HepG2 (cell line): ENCODE results near the gene ABCD4. TPM values are rescaled to one million over a fixed set of nuclear protein-coding genes. Genes with fewer than 3 reads are reported as not detected.

Experiments
- ATAC-seq: fragments of 200-7000 bp; cut with Tn5 transposase; 3 replicates; pipeline ENCODE4 v1.9.1; 2020; ENCODE audit warnings: mild to moderate bottlenecking, moderate library complexity
- BruUV-seq: library from RNA; stranded (reverse); fragments of 400-500 nt; replicated peaks from 2 replicates; lab custom pipeline; 2021; lab: Mats Ljungman, UMichigan
- CTCF ChIA-PET: fragments of 300-600 bp; formaldehyde crosslinking; extraction: SDS; loops from one replicate; lab custom pipeline; 2021; ENCODE audit warnings: low total read pairs, inconsistent platforms, low intra/inter-chr PET ratio; lab: Yijun Ruan, JAX
- POLR2A ChIA-PET: fragments of 350-600 bp; sonication (Branson Sonifier 250); formaldehyde crosslinking; loops from one replicate; lab custom pipeline; 2020; ENCODE audit warnings: antibody characterized with exemption, inconsistent platforms; lab: Yijun Ruan, JAX
- DNase-seq: peaks from one replicate; pipeline ENCODE4 v3.0.0-alpha.2; 2015; ENCODE audit warnings: low spot score
- FAIRE-seq: peaks from 3 replicates; lab custom pipeline; 2011; peaks lifted over from hg19 to GRCh38; lab: Jason Lieb, UNC
- H2AFZ ChIP-seq: one replicate; pipeline ENCODE4 v1.6.1; 2011; ENCODE audit warnings: low read length, inconsistent platforms
- H3K27ac ChIP-seq: fragments of 300-600 bp; 3 replicates; pipeline ENCODE4 v1.8.0; 2011; ENCODE audit warnings: mixed run types, mild to moderate bottlenecking, mixed read lengths, low read length, inconsistent platforms; ENCODE audit not compliant: insufficient read depth; ENCODE audit errors: extremely low read length
- H3K27me3 ChIP-seq, 2 experiments: fragments of 200-600 bp in 1 of 2; 2 replicates in 1 of 2; 3 replicates in 1 of 2; pipeline versions ENCODE4 v1.6.0 to v1.8.0; 2011; ENCODE audit warnings: low read length in 2 of 2, mild to moderate bottlenecking in 2 of 2, moderate library complexity in 2 of 2, inconsistent platforms in 1 of 2; ENCODE audit not compliant: insufficient read depth in 2 of 2, control insufficient read depth in 1 of 2
- H3K36me3 ChIP-seq, 2 experiments: fragments of 200-600 bp in 1 of 2; replicated peaks in 1 of 2; 2 replicates in 1 of 2; 3 replicates in 1 of 2; pipeline versions ENCODE4 v1.5.1 to v1.8.0; 2011; ENCODE audit warnings: low read length in 2 of 2, inconsistent platforms in 1 of 2; ENCODE audit not compliant: insufficient read depth in 2 of 2, control insufficient read depth in 1 of 2
- H3K4me1 ChIP-seq: 2 replicates; pipeline ENCODE4 v1.5.1; 2012; ENCODE audit warnings: low read length, inconsistent platforms; ENCODE audit not compliant: insufficient read depth
- H3K4me2 ChIP-seq: 2 replicates; pipeline ENCODE4 v1.6.0; 2011; ENCODE audit warnings: low read depth, low read length, inconsistent platforms
- H3K4me3 ChIP-seq, 3 experiments: fragments of 200-600 bp in 1 of 3; sonication (generic), shearing (Covaris generic) in 1 of 3; replicated peaks in 1 of 3; 2 replicates each; pipeline ENCODE4 v1.5.1; 2011 to 2016; ENCODE audit warnings: low read length in 3 of 3, inconsistent platforms in 2 of 3, low read depth in 2 of 3, mild to moderate bottlenecking in 2 of 3, control low read depth in 1 of 3, mixed read lengths in 1 of 3; ENCODE audit not compliant: insufficient read depth in 1 of 3
- H3K79me2 ChIP-seq: one replicate; pipeline ENCODE4 v1.6.1; 2011; ENCODE audit warnings: low read length, inconsistent platforms; ENCODE audit not compliant: insufficient read depth
- H3K9ac ChIP-seq: 2 replicates; pipeline ENCODE4 v1.6.0; 2011; ENCODE audit warnings: mild to moderate bottlenecking, low read depth, low read length, inconsistent platforms; ENCODE audit not compliant: insufficient read depth
- H3K9me3 ChIP-seq: 2 replicates; pipeline ENCODE4 v1.5.1; 2012; ENCODE audit warnings: mild to moderate bottlenecking, low read length
- H4K20me1 ChIP-seq: 2 replicates; pipeline ENCODE4 v1.6.0; 2011; ENCODE audit warnings: inconsistent platforms, mild to moderate bottlenecking, low read length, moderate library complexity; ENCODE audit not compliant: insufficient read depth
- ARID4A ChIP-seq: sonication (generic); formaldehyde crosslinking; IDR thresholded peaks from 2 replicates; pipeline ENCODE4 v1.5.0; 2020; ENCODE audit warnings: mild to moderate bottlenecking, missing genetic modification reagents, borderline replicate concordance
- ASH2L ChIP-seq: fragments of 300-600, 200-600 bp; sonication (generic); IDR thresholded peaks from 2 replicates; pipeline ENCODE4 v1.7.0; 2017; ENCODE audit warnings: low read depth, mild to moderate bottlenecking, moderate library complexity, mixed read lengths, low read length; ENCODE audit not compliant: insufficient read length
- DNMT3B ChIP-seq: conservative IDR thresholded peaks from 2 replicates; pipeline ENCODE4 v1.6.1; 2016; ENCODE audit warnings: missing biosample characterization, control low read depth
- FUBP1 ChIP-seq: sonication (generic); formaldehyde crosslinking; IDR thresholded peaks from 2 replicates; pipeline ENCODE4 v1.5.1; 2020; ENCODE audit warnings: missing genetic modification reagents, mild to moderate bottlenecking, borderline replicate concordance
- GATA4 ChIP-seq: sonication (generic); IDR thresholded peaks from 2 replicates; pipeline ENCODE4 v1.6.1; 2016; ENCODE audit warnings: antibody characterized with exemption, low read depth, borderline replicate concordance
- MED13 ChIP-seq: sonication (generic); formaldehyde crosslinking; IDR thresholded peaks from 2 replicates; pipeline ENCODE4 v1.5.0; 2020; ENCODE audit warnings: missing genetic modification reagents
- RFX1 ChIP-seq: fragments of 450-650 bp; IDR thresholded peaks from 2 replicates; pipeline ENCODE4 v1.6.1; 2017
- RFX5 ChIP-seq: IDR thresholded peaks from 2 replicates; pipeline ENCODE4 v1.6.1; 2011; ENCODE audit warnings: low read depth, low read length, improper control_type of control experiment
- SMC3 ChIP-seq: IDR thresholded peaks from 2 replicates; pipeline ENCODE4 v1.6.1; 2011; ENCODE audit warnings: low read length, improper control_type of control experiment
- SP140L ChIP-seq: sonication (generic); formaldehyde crosslinking; IDR thresholded peaks from 2 replicates; pipeline ENCODE4 v1.4.0; 2020; ENCODE audit warnings: missing genetic modification reagents, borderline replicate concordance
- STAG1 ChIP-seq: sonication (generic); formaldehyde crosslinking; IDR thresholded peaks from 2 replicates; pipeline ENCODE4 v1.4.0; 2020; ENCODE audit warnings: missing genetic modification reagents
- TMF1 ChIP-seq: sonication (generic); formaldehyde crosslinking; IDR thresholded peaks from 2 replicates; pipeline ENCODE4 v1.8.1; 2022; ENCODE audit warnings: low read depth, missing genetic modification reagents
- ZNF597 ChIP-seq: sonication (generic); formaldehyde crosslinking; IDR thresholded peaks from 2 replicates; pipeline ENCODE4 v1.5.0; 2020; ENCODE audit warnings: missing genetic modification reagents
- ZNF713 ChIP-seq: sonication (generic); formaldehyde crosslinking; IDR thresholded peaks from 2 replicates; pipeline ENCODE4 v1.4.0; 2020; ENCODE audit warnings: mild to moderate bottlenecking, missing genetic modification reagents
- WGBS: methylation state at CpG from one replicate; pipeline ENCODE4 v1.1.6; 2017; ENCODE audit warnings: low lambda C conversion rate; 5-methylcytosine and 5-hydroxymethylcytosine counted together
- in situ Hi-C: cut with HindIII; loops from 2 replicates; pipeline ENCODE4 v1.10.0; 2017; ENCODE audit warnings: low pct_unique_long_range_greater_than_20kb; ENCODE audit not compliant: extremely low pct_ligation_motif_present
- intact Hi-C: fragments of 100-400 bp; cut with micrococcal nuclease; formaldehyde crosslinking; loops from one replicate; pipeline ENCODE4 v1.10.0; 2022; ENCODE audit not compliant: unreplicated experiment
- polyA plus RNA-seq, 8 experiments: library from polyadenylated mRNA; depleted of rRNA in 3 of 8; stranded (reverse) in 7 of 8; unstranded in 1 of 8; fragments of >200 nt; fragmentation: Illumina TruSeq in 4 of 8; extraction: Trizol in 4 of 8; gene quantifications; 2 replicates each; pipeline versions ENCODE4 v1.2.1 to v1.2.3, GENCODE V29; 2011 to 2016; ENCODE audit warnings: low read depth in 4 of 8, missing spikeins in 1 of 8, mixed read lengths in 1 of 8; ENCODE audit not compliant: insufficient read depth in 1 of 8
- total RNA-seq, 5 experiments: library from RNA; depleted of rRNA; stranded (reverse); fragments of >200 nt; fragmentation: Illumina TruSeq; extraction: Trizol; gene quantifications; 2 replicates each; pipeline ENCODE4 v1.2.3, GENCODE V29; 2016; ENCODE audit warnings: low read depth in 1 of 5
- TF ChIP-seq, protein P1 (sequence below): sonication (generic); formaldehyde crosslinking; IDR thresholded peaks from 2 replicates; pipeline ENCODE4 v1.4.0; 2020; ENCODE audit warnings: mild to moderate bottlenecking, missing genetic modification reagents

ABCD4 gene
- total and polyA plus RNA-seq, 2 of the 13 experiments (the other 11 are each of a cell fraction or from before 2014, with no cell fraction given): 47.5 to 50.5 TPM

- no peaks in the 10 kb centered on the region for H3K79me2 ChIP-seq
- no peak overlapping the region for H3K4me2 ChIP-seq
- H3K27me3 ChIP-seq: peaks cover 0 to 4% of the 10 kb centered on the region in 2 experiments; a peak in 1 of 5 replicates
- H3K9ac ChIP-seq: no peak overlapping the region
- CTCF ChIA-PET: no interaction called here
- intact Hi-C loops: no loop called here
- H3K4me3 ChIP-seq: no peak overlapping the region
- FAIRE-seq (peak; percentile 12), DNase-seq (peak; percentile 9), ATAC-seq (no peak)
- in situ Hi-C loops: no loop called here
- H3K9me3 ChIP-seq: no peaks in the 10 kb centered on the region
- POLR2A ChIA-PET: no interaction called here
- no peak overlapping the region for H3K27ac ChIP-seq
- H3K4me1 ChIP-seq: peaks cover 13% of the 10 kb centered on the region
- WGBS: 34% methylated on average over 3 of the region's 3 CpGs
- no peak overlapping the region for H2AFZ ChIP-seq
- no peaks in the 10 kb centered on the region for H4K20me1 ChIP-seq
- no TSS peak for BruUV-seq
- H3K36me3 ChIP-seq: no peaks in the 10 kb centered on the region
- TF ChIP-seq GATA4: no peak
- no peak for TF ChIP-seq TMF1 (CRISPR knock-in tag)
- TF ChIP-seq ZNF713 (CRISPR knock-in tag): no peak
- no peak for TF ChIP-seq ASH2L
- no peak for TF ChIP-seq RFX1
- TF ChIP-seq SP140L (CRISPR knock-in tag): no peak
- 0 out of 2 replicates have a peak, but pooled peaks have one; percentile 26 for TF ChIP-seq STAG1 (CRISPR knock-in tag)
- TF ChIP-seq DNMT3B (CRISPR knock-in tag): no peak
- no peak for TF ChIP-seq FUBP1 (CRISPR knock-in tag)
- no peak for TF ChIP-seq ARID4A (CRISPR knock-in tag)
- TF ChIP-seq MED13 (CRISPR knock-in tag): no peak
- TF ChIP-seq RFX5: no peak
- no peak for TF ChIP-seq ZNF597 (CRISPR knock-in tag)
- TF ChIP-seq SMC3: 0 out of 2 replicates have a peak, but pooled peaks have one; percentile 7
- TF ChIP-seq, protein P1, sequence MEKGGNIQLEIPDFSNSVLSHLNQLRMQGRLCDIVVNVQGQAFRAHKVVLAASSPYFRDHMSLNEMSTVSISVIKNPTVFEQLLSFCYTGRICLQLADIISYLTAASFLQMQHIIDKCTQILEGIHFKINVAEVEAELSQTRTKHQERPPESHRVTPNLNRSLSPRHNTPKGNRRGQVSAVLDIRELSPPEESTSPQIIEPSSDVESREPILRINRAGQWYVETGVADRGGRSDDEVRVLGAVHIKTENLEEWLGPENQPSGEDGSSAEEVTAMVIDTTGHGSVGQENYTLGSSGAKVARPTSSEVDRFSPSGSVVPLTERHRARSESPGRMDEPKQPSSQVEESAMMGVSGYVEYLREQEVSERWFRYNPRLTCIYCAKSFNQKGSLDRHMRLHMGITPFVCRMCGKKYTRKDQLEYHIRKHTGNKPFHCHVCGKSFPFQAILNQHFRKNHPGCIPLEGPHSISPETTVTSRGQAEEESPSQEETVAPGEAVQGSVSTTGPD: no peak
These were observed 22.2 kb upstream of the ABCD4 start for GRCh38 chr14:74324931-74325361.
